ENCODE results near the gene OR13G1.
"Not testable (repeated sequence)": the region's sequence is repeated elsewhere in the genome, so short reads cannot be mapped to it uniquely, and the experiment has no call there.

Gene OR13G1, protein sequence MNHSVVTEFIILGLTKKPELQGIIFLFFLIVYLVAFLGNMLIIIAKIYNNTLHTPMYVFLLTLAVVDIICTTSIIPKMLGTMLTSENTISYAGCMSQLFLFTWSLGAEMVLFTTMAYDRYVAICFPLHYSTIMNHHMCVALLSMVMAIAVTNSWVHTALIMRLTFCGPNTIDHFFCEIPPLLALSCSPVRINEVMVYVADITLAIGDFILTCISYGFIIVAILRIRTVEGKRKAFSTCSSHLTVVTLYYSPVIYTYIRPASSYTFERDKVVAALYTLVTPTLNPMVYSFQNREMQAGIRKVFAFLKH

DNA sequence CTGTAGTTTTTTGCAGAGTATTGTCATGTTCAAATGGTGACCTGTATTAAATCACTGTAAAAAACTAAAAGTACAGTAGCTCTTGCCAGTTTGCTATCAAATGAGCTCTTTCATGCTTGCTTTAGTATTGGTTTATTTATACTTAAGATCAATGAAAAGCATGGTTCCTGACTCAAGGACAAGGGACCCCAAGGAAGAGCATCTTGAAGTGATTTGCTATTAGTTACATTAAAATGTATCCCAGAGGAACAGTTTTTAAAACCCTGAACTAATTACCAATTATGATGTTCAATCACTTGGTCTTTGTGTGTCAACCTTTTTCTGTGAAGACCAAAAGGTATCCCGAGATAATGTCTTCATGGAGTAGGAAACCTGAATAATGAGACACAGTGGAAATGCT lies at the start of gene OR13G1:
OR13G1 (minus strand) TSS at position 101 of the 400 bp plus-strand sequence. CDS start 6,698 bp downstream, outside the sequence.
- no peak for DNase-seq (ENCODE audit: low read depth)

GRCh38 chr1:247721222-247721621 lies 41.7 kb upstream of the OR13G1 start:
- DNase-seq (ENCODE audit: low read depth) = no peak

- no peak for DNase-seq (ENCODE audit: low read depth)
Measured at GRCh38 chr1:247716546-247716945, 37.0 kb upstream of the OR13G1 start, which contains the start of gene OR6F1. TSS of gene OR6F1 (minus strand) at chr1:247716646. CDS start at chr1:247712755, 3,891 bp downstream.

DNA sequence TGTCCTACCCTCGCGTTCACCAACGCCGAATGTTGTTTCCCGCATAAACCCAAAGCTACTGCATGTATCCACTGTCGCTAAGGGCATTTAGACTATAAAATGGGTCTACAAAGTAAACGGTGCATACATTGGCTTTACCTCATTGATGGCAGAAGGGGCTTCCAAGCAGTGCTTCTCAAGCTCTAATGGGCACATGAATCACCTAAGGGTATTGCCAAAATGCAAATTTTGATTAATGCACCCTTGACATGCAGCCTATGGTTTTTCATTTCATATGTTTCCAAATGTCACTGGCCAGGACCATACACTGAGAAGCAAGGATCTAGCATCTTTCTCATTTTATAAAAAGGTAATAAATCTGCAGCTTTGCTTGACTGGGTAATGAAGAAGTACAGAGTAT lies 34.2 kb upstream of the OR13G1 start:
- DNase-seq (ENCODE audit: low read depth) = no peak

DNA sequence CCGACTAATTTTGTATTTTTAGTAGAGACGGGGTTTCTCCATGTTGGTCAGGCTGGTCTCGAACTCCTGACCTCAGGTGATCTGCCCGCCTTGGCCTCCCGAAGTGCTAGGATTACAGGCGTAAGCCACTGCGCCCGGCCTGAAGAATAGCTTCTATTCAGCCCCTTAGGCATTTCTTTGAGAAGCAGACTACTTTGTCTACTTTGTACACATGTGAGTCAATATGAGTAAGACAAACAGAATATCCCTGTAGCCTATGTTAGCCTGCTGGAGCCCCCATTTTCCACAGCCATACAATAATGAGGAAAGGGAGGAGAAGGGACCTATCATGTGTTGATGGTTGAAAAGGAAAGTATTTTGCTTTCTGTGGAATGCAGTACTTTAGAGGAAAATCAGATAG lies 31.1 kb upstream of the OR13G1 start:
- not testable (repeated sequence) for DNase-seq (ENCODE audit: low read depth)

GRCh38 chr1:247701338-247701737 lies 21.8 kb upstream of the OR13G1 start:
- no peak for DNase-seq (ENCODE audit: low read depth)

GRCh38 chr1:247681288-247681897 lies 1.9 kb upstream of the OR13G1 start:
- DNase-seq (ENCODE audit: low read depth) = peak; percentile 2

- DNase-seq (ENCODE audit: low read depth) = no peak
Measured at GRCh38 chr1:247680171-247680570, 632 bp upstream of the OR13G1 start.

GRCh38 chr1:247669225-247669624 lies 10.3 kb downstream of the OR13G1 start:
- DNase-seq (ENCODE audit: low read depth) = no peak

DNA sequence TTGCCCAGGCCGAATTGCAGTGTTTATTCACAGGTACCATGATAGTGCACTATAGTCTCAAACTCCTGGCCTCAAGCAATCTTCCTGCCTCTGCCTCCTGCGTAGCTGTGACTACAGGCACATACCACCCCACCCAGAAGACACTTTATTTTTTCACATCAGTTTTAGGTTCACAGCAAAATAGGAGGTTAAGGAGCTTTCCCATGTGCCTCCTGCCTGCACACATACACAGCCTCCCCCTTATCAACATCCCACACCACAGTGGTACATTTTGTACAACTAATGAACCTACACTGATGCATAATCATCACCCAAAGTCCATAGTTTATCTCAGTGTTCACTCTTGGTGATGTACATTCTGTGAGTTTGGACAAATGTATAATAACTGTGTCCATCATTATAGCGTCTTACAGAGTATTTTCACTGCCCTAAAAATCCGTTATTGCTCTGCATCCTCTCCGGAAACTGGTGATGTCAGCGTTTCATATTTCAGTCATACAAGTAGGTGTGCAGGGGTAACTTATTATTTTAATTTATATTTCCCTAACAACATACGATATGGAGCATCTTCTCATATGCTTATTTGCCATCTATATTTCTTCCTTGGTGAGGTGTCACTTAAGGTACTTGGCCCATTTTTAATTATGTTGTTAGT lies 23.2 kb downstream of the OR13G1 start:
- DNase-seq (ENCODE audit: low read depth) = no peak

- DNase-seq (ENCODE audit: low read depth) = no peak
Measured at GRCh38 chr1:247653040-247653439, 26.5 kb downstream of the OR13G1 start.

DNA sequence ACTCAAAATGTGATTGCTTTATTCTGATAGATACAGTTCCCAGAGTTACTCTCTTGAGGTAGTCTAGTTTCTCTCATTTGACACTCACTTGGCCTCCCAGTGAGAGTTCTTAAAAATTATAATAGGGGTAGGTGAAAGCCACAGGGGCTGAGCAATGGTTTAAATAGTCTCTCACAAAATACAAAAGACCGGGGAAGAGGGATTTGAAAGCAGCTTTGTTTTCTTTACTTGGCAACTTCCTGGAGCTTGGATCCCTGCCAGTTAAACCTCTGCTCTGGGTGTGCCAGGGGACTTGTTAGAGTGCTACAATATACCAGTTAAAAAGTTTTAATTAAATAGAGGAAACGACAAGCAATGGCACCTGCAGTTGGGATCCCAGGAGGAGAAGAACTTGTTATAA lies 31.7 kb downstream of the OR13G1 start:
- no peak for DNase-seq (ENCODE audit: low read depth)

DNA sequence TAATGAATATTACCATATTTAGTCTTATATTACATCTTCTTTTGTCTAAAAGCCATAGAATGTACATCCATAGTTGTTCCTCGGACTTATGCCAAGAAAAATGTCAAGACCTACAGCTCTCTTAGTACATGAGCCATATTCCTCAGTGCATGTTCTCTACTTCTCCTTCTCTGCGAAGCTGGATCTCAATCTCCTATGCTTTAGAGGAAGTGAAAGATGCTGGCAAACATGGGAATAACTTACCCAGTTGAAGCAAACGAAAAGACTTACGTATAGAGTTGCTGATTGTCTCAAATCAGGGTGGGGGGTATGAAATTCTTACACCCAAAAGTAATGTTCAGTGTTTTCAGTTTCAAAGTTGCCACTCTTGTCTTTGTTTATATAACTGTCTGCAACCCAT lies 32.7 kb downstream of the OR13G1 start:
- no peak for DNase-seq (ENCODE audit: low read depth)

GRCh38 chr1:247642742-247643141 lies 36.8 kb downstream of the OR13G1 start:
- DNase-seq (ENCODE audit: low read depth) = no peak

- peak; percentile 57 for DNase-seq (ENCODE audit: low read depth)
Measured at GRCh38 chr1:247639381-247639981, 40.1 kb downstream of the OR13G1 start.

- DNase-seq (ENCODE audit: low read depth) = no peak
Measured at GRCh38 chr1:247638781-247639180, 40.8 kb downstream of the OR13G1 start.

DNA sequence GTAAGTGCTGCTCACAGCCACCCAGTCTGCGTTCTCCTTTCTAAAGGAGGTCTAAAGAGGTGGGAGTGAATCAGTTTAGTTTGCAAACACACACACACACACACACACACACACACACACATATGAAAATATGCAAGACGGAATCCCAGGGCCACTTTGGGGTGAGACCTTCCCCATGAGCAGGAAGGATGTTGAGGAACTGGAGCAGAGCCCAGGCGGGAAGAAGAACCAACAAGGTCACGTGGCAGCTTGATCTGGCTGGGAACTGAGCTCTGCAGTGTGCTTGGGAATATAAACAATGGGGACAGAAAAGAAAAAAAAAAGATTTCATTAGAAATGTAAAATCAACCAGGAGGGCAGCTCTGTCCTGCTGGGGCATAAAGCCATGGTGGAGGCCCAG lies 41.5 kb downstream of the OR13G1 start:
- DNase-seq (ENCODE audit: low read depth) = no peak

- no peak for DNase-seq (ENCODE audit: low read depth)
Measured at GRCh38 chr1:247627951-247628350, 51.6 kb downstream of the OR13G1 start.

All from activated T-cell treated with anti-CD3 and anti-CD28 coated beads for 48 hours (primary cell).